ENCODE measurements around the gene HDAC5. TPM values are rescaled to one million over a fixed set of nuclear protein-coding genes. Genes with fewer than 3 reads are reported as not detected.

HDAC5 gene
- total and polyA plus RNA-seq, 2 of the 8 experiments (the other 6 are each of a cell fraction or from before 2014, with no cell fraction given), result 48.5 to 54.4 TPM

- no peak overlapping the region for H3K18ac ChIP-seq (ENCODE audit: extremely low read depth, low read length)
- H3K14ac ChIP-seq (ENCODE audit: insufficient read length), result no peak overlapping the region
- H2BK120ac ChIP-seq (replicated peaks; ENCODE audit: low read depth, low read length), result no peak overlapping the region
- H3K4me1 ChIP-seq (replicated peaks in 1 of 4; ENCODE audit: control insufficient read depth in 3 of 4, insufficient read depth in 4 of 4, low read length in 3 of 4), result peaks cover 0 to 2% (median 0%) of the 10 kb centered on the region in 4 experiments; a peak in 3 of 7 replicates
- no peak overlapping the region for H2AK5ac ChIP-seq (ENCODE audit: low read depth, low read length)
- 93% methylated on average over 2 of the region's 2 CpGs; no CpG with 5 or more reads in 1 of the 2 experiments for WGBS, 2 experiments (ENCODE audit: extremely low coverage in 1 of 2, insufficient coverage in 1 of 2, insufficient read length in 1 of 2, insufficient replicate concordance in 2 of 2, low coverage in 1 of 2, low lambda C conversion rate in 2 of 2, missing lambda C conversion rate in 1 of 2)
- no peak overlapping the region for H3K9ac ChIP-seq (replicated peaks in 1 of 4; ENCODE audit: extremely low read depth in 1 of 4, low read depth in 3 of 4, low read length in 3 of 4)
- FAIRE-seq, result no peak
- no peak overlapping the region for H3K23ac ChIP-seq (ENCODE audit: insufficient read length)
- H4K20me1 ChIP-seq (replicated peaks in 1 of 2; ENCODE audit: control insufficient read depth in 1 of 2, insufficient read depth in 2 of 2, low read length in 2 of 2), result peaks cover 6% of the 10 kb centered on the region in 2 experiments
- no peak overlapping the region for H3K4me2 ChIP-seq (ENCODE audit: insufficient read depth in 1 of 2, low read depth in 2 of 2, low read length in 2 of 2)
- H3K79me1 ChIP-seq (ENCODE audit: low read depth, low read length), result peaks cover 11% of the 10 kb centered on the region
- H2BK12ac ChIP-seq (ENCODE audit: low read depth, low read length), result no peak overlapping the region
- H3K23me2 ChIP-seq (ENCODE audit: low read depth, low read length), result no peaks in the 10 kb centered on the region
- H4K8ac ChIP-seq (ENCODE audit: extremely low read depth, insufficient read depth, low read length), result no peak overlapping the region
- no peak overlapping the region for H3K27ac ChIP-seq (ENCODE audit: low read depth, low read length)
- H4K5ac ChIP-seq (ENCODE audit: insufficient read length, low read depth, low read length), result no peak overlapping the region
- H3K4me3 ChIP-seq (ENCODE audit: extremely low read depth in 1 of 4, insufficient read depth in 2 of 4, low read depth in 3 of 4, low read length in 4 of 4), result no peak overlapping the region
- no peak for DNase-seq (ENCODE audit: low read depth in 1 of 2, low spot score in 2 of 2)
- CTCF ChIA-PET (ENCODE audit: partially characterized antibody), result interaction anchor here (0.6 to 2.7 kb wide), 9 partner anchors 8 to 168 kb away, joined by 3 to 12 read pairs (median 3); partner anchors contain the start of gene ASB16
- H2BK15ac ChIP-seq (ENCODE audit: low read length), result no peak overlapping the region
- no peak overlapping the region for H2BK20ac ChIP-seq (ENCODE audit: low read length)
- H3K79me2 ChIP-seq (ENCODE audit: control insufficient read depth in 1 of 2, insufficient read depth in 2 of 2, low read length in 2 of 2), result peaks cover 0 to 39% of the 10 kb centered on the region in 2 experiments; a peak in 2 of 4 replicates
- H3K9me3 ChIP-seq (ENCODE audit: insufficient read depth in 2 of 2, low read depth in 1 of 2, low read length in 1 of 2), result no peaks in the 10 kb centered on the region
- H2BK5ac ChIP-seq (ENCODE audit: low read depth, low read length), result no peak overlapping the region
- no peak overlapping the region for H4K91ac ChIP-seq (replicated peaks; ENCODE audit: insufficient read length, low read length)
- peaks cover 14 to 42% (median 40%) of the 10 kb centered on the region in 4 experiments for H3K36me3 ChIP-seq (ENCODE audit: control insufficient read depth in 2 of 4, insufficient read depth in 4 of 4, low read length in 3 of 4)
- POLR2A ChIA-PET (ENCODE audit: partially characterized antibody), result interaction anchor here (0.6 to 2.1 kb wide), 7 partner anchors 8 to 198 kb away, joined by 3 to 8 read pairs (median 3); partner anchors contain the start of gene TMUB2
- H3K4ac ChIP-seq (replicated peaks; ENCODE audit: insufficient read length, low read depth, low read length), result no peak overlapping the region
- no peak overlapping the region for H2AFZ ChIP-seq (ENCODE audit: low read length)
- no peak overlapping the region for H3K56ac ChIP-seq (replicated peaks; ENCODE audit: insufficient read length, low read depth, low read length)
- H3K27me3 ChIP-seq (replicated peaks in 1 of 4; ENCODE audit: control insufficient read depth in 3 of 4, extremely low read depth in 1 of 4, insufficient read depth in 3 of 4, low read length in 3 of 4), result no peaks in the 10 kb centered on the region
- no peak for TF ChIP-seq ZNF274 (IDR thresholded peaks at IDR 0.05; ENCODE audit: borderline replicate concordance, extremely low read depth, low read length)
- TF ChIP-seq SIX5 (IDR thresholded peaks at IDR 0.05; ENCODE audit: low read depth, low read length), result no peak
- no peak for TF ChIP-seq TEAD4 (IDR thresholded peaks at IDR 0.05; ENCODE audit: low read depth, low read length)
- no peak for TF ChIP-seq RNF2 (IDR thresholded peaks at IDR 0.05; ENCODE audit: borderline replicate concordance, low read depth, low read length, missing control alignments, poor library complexity, severe bottlenecking)
- TF ChIP-seq SP4 (IDR thresholded peaks at IDR 0.05; ENCODE audit: low read length), result no peak
- TF ChIP-seq TBP (IDR thresholded peaks at IDR 0.05; ENCODE audit: low read depth, low read length), result no peak
- no peak for TF ChIP-seq SIRT6 (IDR thresholded peaks at IDR 0.05; ENCODE audit: low read length)
- no peak for TF ChIP-seq EZH2 (IDR thresholded peaks at IDR 0.05; ENCODE audit: low read depth, low read length, severe bottlenecking)
- no peak for TF ChIP-seq NANOG (IDR thresholded peaks at IDR 0.05; ENCODE audit: insufficient read depth, low read depth, low read length, poor library complexity, severe bottlenecking)
- no peak for TF ChIP-seq CBX5 (IDR thresholded peaks at IDR 0.05; ENCODE audit: low read depth, low read length)
Observed at GRCh38 chr17:44146375-44147346, 23.2 kb upstream of the HDAC5 start.

Data from H1 (cell line).